Lower leg skin (tissue), 4 donors: ENCODE measurements around the gene AHNAK2. TPM values are rescaled to one million over a fixed set of nuclear protein-coding genes. Genes with fewer than 3 reads are reported as not detected.

ENCODE experiments used
- DNase-seq, 2 donors: peaks; one replicate each; pipeline ENCODE4 v3.0.0-alpha.2; 2019; ENCODE audit warnings: low spot score in 2 of 2
- H3K4me3 ChIP-seq: fragments of 200-600 bp; sonication (generic); 2 replicates; pipeline ENCODE4 v1.5.1; 2017; ENCODE audit warnings: mild to moderate bottlenecking, low read depth; ENCODE audit not compliant: poor library complexity, severe bottlenecking
- CTCF ChIP-seq, 3 donors: fragments of 450-650 bp; IDR thresholded peaks; one replicate each; pipeline ENCODE4 v1.5.1; 2016; ENCODE audit warnings: antibody characterized with exemption in 3 of 3, mild to moderate bottlenecking in 3 of 3, moderate library complexity in 2 of 3
- POLR2A ChIP-seq, 2 donors: fragments of 450-650 bp; IDR thresholded peaks; one replicate each; pipeline ENCODE4 v1.6.1; 2016 to 2017; ENCODE audit warnings: antibody characterized with exemption in 2 of 2, mild to moderate bottlenecking in 1 of 2, moderate library complexity in 1 of 2
- WGBS, 2 donors: methylation state at CpG; one replicate each; pipeline ENCODE4 v1.1.5; 2018; 5-methylcytosine and 5-hydroxymethylcytosine counted together
- intact Hi-C: fragments of 100-400 bp; cut with DNase I; formaldehyde crosslinking; loops from one replicate; pipeline ENCODE4 v1.15.0; 2023; ENCODE audit warnings: low total_unique reads
- total RNA-seq, 4 donors: library from RNA; depleted of rRNA; stranded (reverse); fragments of >200 nt; gene quantifications; one replicate each; pipeline ENCODE4 v1.1.0, GENCODE V29; 2016

AHNAK2 gene
- total RNA-seq, 4 donors from 2014 or later: 671 to 950 (median 756) TPM

GRCh38 chr14:104993306-104993705 lies 15.1 kb upstream of the AHNAK2 start:
- 89 to 92% methylated on average over 12 of the region's 12 CpGs for WGBS, 2 donors
- intact Hi-C loops: no loop called here
- H3K4me3 ChIP-seq: no peak overlapping the region
- TF ChIP-seq CTCF (IDR thresholded peaks at IDR 0.05): no peak
- no peak for TF ChIP-seq POLR2A (IDR thresholded peaks at IDR 0.05)
- DNase-seq: no peak

GRCh38 chr14:104992501-104992900 lies 14.3 kb upstream of the AHNAK2 start:
- H3K4me3 ChIP-seq: no peak overlapping the region
- WGBS, 2 donors: 97% methylated on average over 11 of the region's 11 CpGs
- intact Hi-C loops: no loop called here
- no peak for DNase-seq
- TF ChIP-seq CTCF (IDR thresholded peaks at IDR 0.05): no peak
- no peak for TF ChIP-seq POLR2A (IDR thresholded peaks at IDR 0.05)

GRCh38 chr14:104991896-104992230 lies 13.7 kb upstream of the AHNAK2 start:
- WGBS, 2 donors: 96 to 97% methylated on average over 34 of the region's 34 CpGs
- intact Hi-C loops: no loop called here
- TF ChIP-seq CTCF (IDR thresholded peaks at IDR 0.05) (no peak), POLR2A (IDR thresholded peaks at IDR 0.05) (no peak)

GRCh38 chr14:104989951-104990303 lies 11.8 kb upstream of the AHNAK2 start:
- 89 to 91% methylated on average over 7 of the region's 7 CpGs for WGBS, 2 donors
- no peak overlapping the region for H3K4me3 ChIP-seq
- no peak for TF ChIP-seq POLR2A (IDR thresholded peaks at IDR 0.05)
- no peak for TF ChIP-seq CTCF (IDR thresholded peaks at IDR 0.05)
- intact Hi-C loops: no loop called here
- no peak for DNase-seq

More at GRCh38 chr14:104991896-104992230, 13.7 kb upstream of the AHNAK2 start:
- H3K4me3 ChIP-seq: no peak overlapping the region
- DNase-seq: no peak

GRCh38 chr14:104989236-104989950 lies 11.2 kb upstream of the AHNAK2 start:
- intact Hi-C loops: no loop called here
- no peak overlapping the region for H3K4me3 ChIP-seq
- TF ChIP-seq POLR2A (IDR thresholded peaks at IDR 0.05): no peak
- no peak for TF ChIP-seq CTCF (IDR thresholded peaks at IDR 0.05)
- WGBS, 2 donors: 92 to 94% methylated on average over 14 to 16 of the region's 16 CpGs
- DNase-seq: no peak
